Gastrocnemius medialis (tissue), 4 donors: ENCODE data around the gene MALRD1. TPM values are rescaled to one million over a fixed set of nuclear protein-coding genes. Genes with fewer than 3 reads are reported as not detected.

Experiments used
- ATAC-seq, 2 donors: fragments of 150-250 bp; one replicate each; pipeline ENCODE4 v1.9.1; 2016
- DNase-seq, 2 donors: peaks; one replicate each; pipeline ENCODE4 v3.0.0-alpha.2; 2019
- H3K27ac ChIP-seq, 4 donors: fragments of 200-600 bp; sonication (generic); 1 replicate in 1 of 4; 2 replicates in 3 of 4; pipeline ENCODE4 v1.5.1; 2016 to 2018; ENCODE audit warnings: mild to moderate bottlenecking in 2 of 4, moderate library complexity in 1 of 4
- H3K27me3 ChIP-seq, 3 donors: fragments of 200-600 bp; sonication (generic) in 2 of 3; 1 replicate in 1 of 3; 2 replicates in 2 of 3; pipeline versions ENCODE4 v1.5.1 to v1.6.0; 2016 to 2019; ENCODE audit warnings: mild to moderate bottlenecking in 1 of 3, moderate library complexity in 1 of 3
- H3K36me3 ChIP-seq, 2 donors: fragments of 200-600 bp; sonication (generic) in 1 of 2; one replicate each; pipeline ENCODE4 v1.5.1; 2017 to 2018
- H3K4me1 ChIP-seq, 2 donors: fragments of 200-600 bp; sonication (generic) in 1 of 2; one replicate each; pipeline ENCODE4 v1.5.1; 2016 to 2017; ENCODE audit warnings: mild to moderate bottlenecking in 2 of 2
- H3K4me3 ChIP-seq, 4 donors: fragments of 200-600 bp; sonication (generic) in 3 of 4; 1 replicate in 1 of 4; 2 replicates in 3 of 4; pipeline ENCODE4 v1.5.1; 2016 to 2019; ENCODE audit warnings: mild to moderate bottlenecking in 2 of 4
- H3K9me3 ChIP-seq, 3 donors: fragments of 200-600 bp; sonication (generic) in 2 of 3; 1 replicate in 1 of 3; 2 replicates in 2 of 3; pipeline ENCODE4 v1.5.1; 2016 to 2019
- POLR2A ChIP-seq, 2 donors: fragments of 450-650 bp; IDR thresholded peaks; one replicate each; pipeline ENCODE4 v1.6.1; 2017; ENCODE audit warnings: antibody characterized with exemption in 2 of 2, mild to moderate bottlenecking in 2 of 2, moderate library complexity in 2 of 2
- in situ Hi-C, 4 donors: fragments of 200-750 bp; cut with MboI; loops; one replicate each; pipeline versions ENCODE4 v1.15.0 to v1.8.0; 2017; ENCODE audit warnings: low sequenced_read_pairs in 4 of 4
- intact Hi-C: fragments of 100-400 bp; cut with DNase I; formaldehyde crosslinking; loops from one replicate; pipeline ENCODE4 v1.15.1; 2023; ENCODE audit warnings: low total_unique reads
- total RNA-seq, 4 donors: library from RNA; depleted of rRNA; stranded (reverse); fragments of >200 nt; gene quantifications; one replicate each; pipeline versions ENCODE4 v1.1.0 to v1.2.3, GENCODE V29; 2016
- TF ChIP-seq, protein P1 (sequence below), 5 experiments: fragments of 450-650 bp in 3 of 5; fragments of 200-600 bp in 2 of 5; sonication (generic) in 2 of 5; IDR thresholded peaks in 4 of 5; conservative IDR thresholded peaks in 1 of 5; 1 replicate in 4 of 5; 2 replicates in 1 of 5; pipeline ENCODE4 v1.5.1; 2016 to 2019; ENCODE audit warnings: antibody characterized with exemption in 5 of 5, mild to moderate bottlenecking in 3 of 5, moderate library complexity in 3 of 5

The MALRD1 gene
- total RNA-seq, 4 donors from 2014 or later, result 0.75 TPM; not detected in 3

DNA sequence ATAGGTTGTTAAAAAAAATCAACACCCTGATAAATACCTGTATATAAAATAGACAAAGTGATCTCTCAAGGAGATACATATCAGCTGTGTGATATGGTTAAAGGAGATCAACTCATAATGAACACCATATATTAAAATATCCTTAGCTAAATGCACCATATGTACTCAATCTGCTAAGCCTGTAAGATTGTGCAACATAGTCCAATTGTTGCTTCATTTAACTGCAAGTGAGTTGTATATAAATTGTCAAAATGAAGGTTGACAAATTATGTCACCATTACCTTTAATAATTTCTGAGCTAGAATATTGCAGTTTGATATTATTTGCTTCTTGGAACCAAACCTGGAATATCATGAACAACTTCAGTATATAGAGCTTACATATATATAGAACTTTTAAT lies 283.7 kb downstream of the MALRD1 start:
- intact Hi-C loops (no loop called here), in situ Hi-C loops (no loop called here)
- Histone ChIP-seq H3K27me3 (no peaks in the 10 kb centered on the region), H3K36me3 (no peaks in the 10 kb centered on the region), H3K4me1 (no peaks in the 10 kb centered on the region), H3K4me3 (no peak overlapping the region), H3K9me3 (no peaks in the 10 kb centered on the region), H3K27ac (no peak overlapping the region)
- ATAC-seq (no peak), DNase-seq (no peak)
- TF ChIP-seq POLR2A (IDR thresholded peaks at IDR 0.05), result no peak
- TF ChIP-seq, protein P1, sequence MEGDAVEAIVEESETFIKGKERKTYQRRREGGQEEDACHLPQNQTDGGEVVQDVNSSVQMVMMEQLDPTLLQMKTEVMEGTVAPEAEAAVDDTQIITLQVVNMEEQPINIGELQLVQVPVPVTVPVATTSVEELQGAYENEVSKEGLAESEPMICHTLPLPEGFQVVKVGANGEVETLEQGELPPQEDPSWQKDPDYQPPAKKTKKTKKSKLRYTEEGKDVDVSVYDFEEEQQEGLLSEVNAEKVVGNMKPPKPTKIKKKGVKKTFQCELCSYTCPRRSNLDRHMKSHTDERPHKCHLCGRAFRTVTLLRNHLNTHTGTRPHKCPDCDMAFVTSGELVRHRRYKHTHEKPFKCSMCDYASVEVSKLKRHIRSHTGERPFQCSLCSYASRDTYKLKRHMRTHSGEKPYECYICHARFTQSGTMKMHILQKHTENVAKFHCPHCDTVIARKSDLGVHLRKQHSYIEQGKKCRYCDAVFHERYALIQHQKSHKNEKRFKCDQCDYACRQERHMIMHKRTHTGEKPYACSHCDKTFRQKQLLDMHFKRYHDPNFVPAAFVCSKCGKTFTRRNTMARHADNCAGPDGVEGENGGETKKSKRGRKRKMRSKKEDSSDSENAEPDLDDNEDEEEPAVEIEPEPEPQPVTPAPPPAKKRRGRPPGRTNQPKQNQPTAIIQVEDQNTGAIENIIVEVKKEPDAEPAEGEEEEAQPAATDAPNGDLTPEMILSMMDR (IDR thresholded peaks at IDR 0.05 in 4 of 5, conservative IDR thresholded peaks at IDR 0.05 in 1 of 5), result no peak

DNA sequence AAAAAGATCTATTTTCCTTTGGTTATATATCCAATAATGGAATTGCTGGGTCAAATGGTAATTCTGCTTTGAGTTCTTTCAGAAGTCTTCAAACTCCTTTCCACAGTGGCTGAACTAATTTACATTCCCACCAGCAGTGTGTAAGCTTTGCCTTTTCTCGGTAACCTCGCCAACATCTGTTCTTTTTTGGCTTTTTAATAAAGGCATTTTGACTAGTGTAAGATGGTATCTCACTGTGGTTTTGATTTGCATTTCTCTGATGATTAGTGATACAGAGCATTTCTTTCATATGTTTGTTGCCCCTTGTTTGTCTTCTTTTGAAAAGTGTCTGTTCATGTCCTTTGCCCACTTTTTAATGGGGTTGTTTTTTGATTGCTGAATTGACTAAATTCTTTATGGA lies 285.0 kb downstream of the MALRD1 start:
- intact Hi-C loops, result no loop called here
- in situ Hi-C loops, result no loop called here
- H3K27ac ChIP-seq, result no peak overlapping the region
- H3K9me3 ChIP-seq, result no peaks in the 10 kb centered on the region
- no peaks in the 10 kb centered on the region for H3K4me1 ChIP-seq
- H3K4me3 ChIP-seq, result no peak overlapping the region
- no peaks in the 10 kb centered on the region for H3K27me3 ChIP-seq
- H3K36me3 ChIP-seq, result no peaks in the 10 kb centered on the region
- ATAC-seq (no peak), DNase-seq (no peak)
- TF ChIP-seq POLR2A (IDR thresholded peaks at IDR 0.05), result no peak
- TF ChIP-seq, protein P1 (IDR thresholded peaks at IDR 0.05 in 4 of 5, conservative IDR thresholded peaks at IDR 0.05 in 1 of 5), result no peak

DNA sequence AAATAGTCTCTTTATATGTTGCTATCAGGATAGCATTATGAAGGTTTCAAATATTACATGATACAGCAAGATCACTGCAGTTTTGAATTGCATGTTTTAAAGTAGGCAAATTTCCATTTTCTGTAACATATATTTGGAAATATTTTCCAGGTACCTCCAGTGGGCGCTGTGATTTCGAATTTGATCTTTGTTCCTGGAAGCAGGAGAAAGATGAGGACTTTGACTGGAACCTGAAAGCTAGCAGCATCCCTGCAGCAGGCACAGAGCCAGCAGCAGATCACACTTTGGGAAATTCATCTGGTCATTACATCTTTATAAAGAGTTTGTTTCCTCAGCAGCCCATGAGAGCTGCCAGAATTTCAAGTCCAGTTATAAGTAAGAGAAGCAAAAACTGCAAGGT lies 299.0 kb downstream of the MALRD1 start:
- H3K27me3 ChIP-seq, result no peaks in the 10 kb centered on the region
- DNase-seq, result no peak
- TF ChIP-seq, protein P1 (IDR thresholded peaks at IDR 0.05 in 4 of 5, conservative IDR thresholded peaks at IDR 0.05 in 1 of 5), result no peak
- no peak for TF ChIP-seq POLR2A (IDR thresholded peaks at IDR 0.05)
- no peaks in the 10 kb centered on the region for H3K36me3 ChIP-seq
- no peak overlapping the region for H3K4me3 ChIP-seq
- no peak for ATAC-seq
- in situ Hi-C loops, result no loop called here
- intact Hi-C loops, result no loop called here
- no peaks in the 10 kb centered on the region for H3K4me1 ChIP-seq
- H3K9me3 ChIP-seq, result no peaks in the 10 kb centered on the region
- no peak overlapping the region for H3K27ac ChIP-seq

DNA sequence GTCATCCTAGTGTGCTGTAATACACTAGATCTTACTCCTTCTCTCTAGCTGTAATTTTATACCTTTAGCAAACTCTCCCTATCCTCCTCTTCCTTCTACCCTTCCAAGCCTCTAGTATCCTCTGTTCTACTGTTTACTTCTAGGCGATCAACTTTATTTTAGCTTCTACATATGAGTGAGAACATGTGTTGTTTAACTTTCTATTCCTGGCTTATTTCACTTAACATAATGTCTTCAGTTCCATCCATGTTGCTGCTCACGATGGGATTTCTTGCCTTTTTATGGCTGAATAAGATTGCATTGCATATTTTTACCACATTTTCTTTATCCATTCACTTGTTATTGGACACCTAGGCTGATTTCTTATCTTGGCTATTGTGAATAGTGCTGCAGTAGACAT lies 318.6 kb downstream of the MALRD1 start:
- TF ChIP-seq POLR2A (IDR thresholded peaks at IDR 0.05), result no peak
- TF ChIP-seq, protein P1 (IDR thresholded peaks at IDR 0.05 in 4 of 5, conservative IDR thresholded peaks at IDR 0.05 in 1 of 5), result no peak
- ATAC-seq, result no peak
- in situ Hi-C loops, result no loop called here

DNA sequence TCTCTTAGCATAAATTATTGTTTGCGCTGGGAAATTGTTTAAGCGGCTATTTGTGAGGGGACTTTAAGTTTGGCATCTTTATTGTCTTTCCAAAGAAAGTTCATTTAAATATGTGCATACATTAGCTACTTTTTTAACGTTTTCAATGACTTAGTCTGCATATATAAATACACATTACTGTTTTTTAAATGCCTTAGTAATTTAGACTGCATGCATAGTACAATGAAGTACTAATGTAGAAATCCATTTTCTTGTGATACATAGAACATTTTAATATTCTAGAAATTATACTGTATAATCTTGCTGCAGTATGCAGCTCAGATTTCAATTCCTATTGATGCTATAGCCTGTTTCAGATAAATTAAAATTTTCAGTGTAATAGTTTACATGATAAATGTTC lies 325.4 kb downstream of the MALRD1 start:
- in situ Hi-C loops (no loop called here), intact Hi-C loops (no loop called here)
- H3K27ac ChIP-seq, result no peak overlapping the region
- no peaks in the 10 kb centered on the region for H3K4me1 ChIP-seq
- DNase-seq (no peak), ATAC-seq (no peak)
- H3K27me3 ChIP-seq, result no peaks in the 10 kb centered on the region
- no peaks in the 10 kb centered on the region for H3K36me3 ChIP-seq
- no peak overlapping the region for H3K4me3 ChIP-seq
- H3K9me3 ChIP-seq, result no peaks in the 10 kb centered on the region
- TF ChIP-seq, protein P1 (IDR thresholded peaks at IDR 0.05 in 4 of 5, conservative IDR thresholded peaks at IDR 0.05 in 1 of 5), result no peak

More for the DNA sequence above, 318.6 kb downstream of the MALRD1 start:
- Histone ChIP-seq H3K36me3 (no peaks in the 10 kb centered on the region), H3K27ac (no peak overlapping the region), H3K9me3 (no peaks in the 10 kb centered on the region), H3K4me3 (no peak overlapping the region), H3K4me1 (no peaks in the 10 kb centered on the region), H3K27me3 (no peaks in the 10 kb centered on the region)
- intact Hi-C loops, result no loop called here
- no peak for DNase-seq
